GM12892 (cell line): Measurements from ENCODE around the gene PSMB10.
"Not testable (repeated sequence)": the region's sequence is repeated elsewhere in the genome, so short reads cannot be mapped to it uniquely, and the experiment has no call there.

Experiments
- DNase-seq: peaks from one replicate; pipeline ENCODE4 v3.0.0; 2011; ENCODE audit not compliant: insufficient read length
- FAIRE-seq: peaks from 2 replicates; lab custom pipeline; 2011; peaks lifted over from hg19 to GRCh38; lab: Jason Lieb, UNC
- POLR2A ChIP-seq: IDR thresholded peaks from 2 replicates; pipeline ENCODE4 v1.6.1; 2011; ENCODE audit warnings: low read depth, low read length, control low read depth
- POLR2AphosphoS5 ChIP-seq: IDR thresholded peaks from 2 replicates; pipeline ENCODE4 v1.6.1; 2011; ENCODE audit warnings: low read depth, low read length, control low read depth
- TAF1 ChIP-seq: IDR thresholded peaks from 2 replicates; pipeline ENCODE4 v1.6.1; 2011; ENCODE audit warnings: low read depth, mild to moderate bottlenecking, control low read depth, low read length, borderline replicate concordance

The PSMB10 gene

DNA sequence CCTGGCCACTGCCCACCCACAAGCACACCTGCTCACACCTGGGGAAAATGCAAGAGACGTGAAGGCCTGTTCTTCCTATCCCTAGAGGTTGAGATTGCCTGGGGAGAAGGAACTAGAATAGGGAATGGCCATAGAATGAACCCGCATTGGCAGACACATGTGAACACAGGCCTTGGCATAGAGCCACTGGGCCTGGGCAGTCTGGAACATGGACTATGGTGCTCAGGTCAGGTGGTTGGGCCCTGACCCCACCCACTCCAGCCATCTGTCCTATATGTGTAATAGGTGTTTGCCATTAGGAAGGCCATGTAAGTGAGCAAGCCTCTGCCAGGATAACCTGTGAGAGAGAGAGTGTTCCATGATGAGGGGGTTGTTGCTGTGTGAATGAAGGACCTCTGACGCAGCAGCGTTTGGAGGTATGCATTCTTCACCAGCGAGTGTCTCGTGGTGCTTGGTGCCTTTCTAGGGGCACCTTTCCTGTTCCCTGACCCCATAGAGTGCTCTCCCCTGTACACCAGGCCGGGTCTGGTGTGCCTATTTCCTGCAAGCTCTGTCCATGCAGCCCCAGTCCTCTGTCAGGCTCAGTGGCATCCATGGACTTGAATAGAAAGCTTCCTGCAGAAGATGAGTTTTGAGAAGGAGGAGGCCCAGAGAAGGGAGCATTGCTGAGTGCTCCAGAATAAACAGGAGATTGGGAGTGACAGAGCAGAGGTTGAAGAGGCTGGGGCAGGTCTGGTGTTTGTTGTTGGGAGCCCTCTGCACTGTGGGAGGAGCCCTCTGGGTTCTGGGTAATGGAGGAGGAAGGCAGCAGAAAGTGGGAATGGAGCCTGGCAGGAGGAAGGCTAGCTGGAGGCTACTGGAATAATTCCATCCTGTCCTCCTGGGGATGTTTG, 20.6 kb downstream of the PSMB10 start:
- FAIRE-seq (no peak), DNase-seq (no peak)
- TF ChIP-seq TAF1 (no peak), POLR2AphosphoS5 (no peak), POLR2A (no peak)

GRCh38 chr16:67915496-67915769, 21.2 kb downstream of the PSMB10 start:
- FAIRE-seq, DNase-seq: not testable (repeated sequence)

DNA sequence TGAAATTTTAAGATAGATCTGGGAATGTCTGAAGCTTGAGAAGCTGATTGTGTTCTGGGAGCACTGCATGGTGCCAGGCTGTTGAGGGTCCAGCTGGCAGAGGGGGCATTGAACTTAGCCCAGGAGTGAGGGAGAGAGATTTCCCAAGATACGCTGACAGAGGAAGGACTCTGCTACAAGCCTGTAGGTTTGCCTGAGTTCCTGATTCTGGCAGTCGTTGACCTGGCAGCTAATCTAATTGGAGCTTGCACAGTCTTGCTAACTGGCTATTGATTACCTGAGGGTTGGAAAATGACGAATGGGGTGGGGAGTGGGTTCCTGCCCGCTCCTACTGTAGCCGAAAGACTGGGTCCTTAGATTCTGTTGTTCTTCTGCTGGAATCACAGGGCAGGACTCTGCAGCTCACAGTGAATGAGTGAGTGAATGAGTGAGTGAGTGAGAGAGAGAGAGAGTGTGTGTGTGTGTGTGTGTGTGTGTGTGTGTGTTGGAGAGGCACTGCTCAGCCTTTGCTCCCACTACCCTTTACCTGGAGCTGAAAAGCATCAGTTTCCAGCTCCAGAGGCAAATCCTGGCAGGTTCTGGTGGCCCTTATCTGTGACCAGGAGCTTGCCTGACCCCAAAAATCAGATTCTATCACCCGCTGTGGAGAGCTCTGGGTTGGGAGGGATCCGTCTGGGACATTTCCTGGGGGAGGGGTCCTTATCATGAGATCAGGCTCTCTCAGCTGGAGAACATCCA, 21.7 kb downstream of the PSMB10 start:
- TF ChIP-seq TAF1 (no peak), POLR2A (no peak), POLR2AphosphoS5 (no peak)
- FAIRE-seq = no peak
- no peak for DNase-seq

GRCh38 chr16:67910158-67910557, 26.5 kb downstream of the PSMB10 start:
- TF ChIP-seq POLR2AphosphoS5 = no peak
- no peak for TF ChIP-seq POLR2A
- no peak for TF ChIP-seq TAF1

DNA sequence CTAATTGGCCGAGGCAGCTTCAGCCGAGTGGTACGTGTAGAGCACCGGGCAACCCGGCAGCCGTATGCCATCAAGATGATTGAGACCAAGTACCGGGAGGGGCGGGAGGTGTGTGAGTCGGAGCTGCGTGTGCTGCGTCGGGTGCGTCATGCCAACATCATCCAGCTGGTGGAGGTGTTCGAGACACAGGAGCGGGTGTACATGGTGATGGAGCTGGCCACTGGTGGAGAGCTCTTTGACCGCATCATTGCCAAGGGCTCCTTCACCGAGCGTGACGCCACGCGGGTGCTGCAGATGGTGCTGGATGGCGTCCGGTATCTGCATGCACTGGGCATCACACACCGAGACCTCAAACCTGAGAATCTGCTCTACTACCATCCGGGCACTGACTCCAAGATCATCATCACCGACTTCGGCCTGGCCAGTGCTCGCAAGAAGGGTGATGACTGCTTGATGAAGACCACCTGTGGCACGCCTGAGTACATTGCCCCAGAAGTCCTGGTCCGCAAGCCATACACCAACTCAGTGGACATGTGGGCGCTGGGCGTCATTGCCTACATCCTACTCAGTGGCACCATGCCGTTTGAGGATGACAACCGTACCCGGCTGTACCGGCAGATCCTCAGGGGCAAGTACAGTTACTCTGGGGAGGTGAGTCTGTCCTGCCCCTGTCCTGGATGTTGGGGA, 27.5 kb downstream of the PSMB10 start:
- TF ChIP-seq POLR2AphosphoS5 (no peak), POLR2A (no peak), TAF1 (no peak)
- DNase-seq (no peak), FAIRE-seq (no peak)

More at GRCh38 chr16:67910158-67910557, 26.5 kb downstream of the PSMB10 start:
- DNase-seq (no peak), FAIRE-seq (no peak)

DNA sequence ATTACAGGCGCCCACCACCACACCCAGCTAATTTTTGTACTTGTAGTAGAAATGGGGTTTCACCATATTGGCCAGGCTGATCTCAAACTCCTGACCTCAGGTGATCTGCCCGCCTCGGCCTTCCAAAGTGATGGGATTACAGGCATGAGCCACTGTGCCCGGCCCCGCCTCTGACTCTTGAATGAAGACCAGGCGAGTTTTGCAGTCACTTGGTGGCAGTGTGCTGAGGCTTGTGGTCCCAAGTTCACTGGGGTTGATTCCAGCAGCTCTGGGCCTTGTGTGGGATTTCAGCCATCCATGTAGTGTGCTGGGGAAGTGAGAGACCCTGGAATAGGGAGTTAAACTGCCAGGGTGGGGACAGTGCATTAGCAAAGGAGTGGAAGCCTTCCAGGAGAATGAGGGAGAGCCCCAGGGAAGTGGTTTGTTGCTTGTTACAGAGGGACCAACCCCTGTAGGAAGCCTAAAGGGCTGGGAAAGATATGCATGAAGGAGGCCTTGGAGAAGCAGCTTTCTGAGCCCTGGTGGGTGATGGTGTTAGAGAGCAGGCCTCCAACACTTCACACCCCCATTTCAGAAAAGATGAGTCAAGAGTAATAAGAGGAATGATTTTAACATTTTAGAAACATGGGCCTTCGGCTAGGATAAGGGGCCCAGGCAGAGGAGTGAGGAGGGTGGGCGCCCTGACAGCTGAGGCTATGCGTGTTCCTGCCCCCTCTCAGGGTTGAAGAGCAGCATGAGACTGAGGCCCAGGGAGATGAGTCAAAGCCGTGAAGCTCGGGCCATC, 29.1 kb downstream of the PSMB10 start:
- TF ChIP-seq TAF1 (no peak), POLR2A (no peak), POLR2AphosphoS5 (no peak)
- DNase-seq = no peak
- no peak for FAIRE-seq

DNA sequence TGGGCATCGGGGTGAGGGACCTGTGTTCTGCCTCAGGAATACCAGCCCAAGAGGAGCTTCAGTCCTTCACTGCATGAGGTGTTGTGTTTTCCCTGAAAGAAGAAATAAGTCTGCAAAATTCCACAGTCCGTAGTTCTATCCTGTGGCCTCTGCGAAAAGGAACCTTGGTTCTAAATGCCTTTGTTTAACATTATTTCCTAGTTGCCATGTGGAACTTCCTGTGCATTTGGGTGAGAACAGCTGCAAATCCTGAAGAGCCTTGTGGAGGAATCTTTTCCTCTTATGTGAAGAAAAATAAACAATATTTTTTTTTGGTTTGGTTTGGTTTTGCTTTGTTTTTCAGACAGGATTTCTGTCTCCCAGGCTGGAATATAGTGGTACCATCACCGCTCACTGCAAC, 33.8 kb downstream of the PSMB10 start:
- FAIRE-seq = no peak
- TF ChIP-seq TAF1 = no peak
- no peak for TF ChIP-seq POLR2A
- TF ChIP-seq POLR2AphosphoS5 = no peak
- DNase-seq = no peak

DNA sequence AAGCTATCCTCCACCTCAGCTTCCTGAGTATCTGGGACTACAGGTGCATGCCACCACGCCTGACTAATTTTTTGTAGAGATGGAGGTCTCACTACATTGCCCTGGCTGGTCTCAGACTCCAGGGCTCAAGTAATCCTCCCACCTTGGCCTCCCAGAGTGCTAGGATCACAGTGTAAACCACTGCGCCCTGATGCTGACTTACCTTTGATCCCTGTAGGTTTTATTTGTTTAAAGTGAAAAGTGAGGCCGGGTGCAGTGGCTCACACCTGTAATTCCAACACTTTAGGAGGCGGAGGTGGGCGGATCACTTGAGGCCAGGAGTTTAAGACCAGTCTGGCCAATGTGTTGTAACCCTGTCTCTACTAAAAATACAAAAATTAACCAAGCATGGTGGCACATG, 34.9 kb downstream of the PSMB10 start:
- TF ChIP-seq POLR2AphosphoS5 = no peak
- no peak for TF ChIP-seq TAF1
- no peak for TF ChIP-seq POLR2A
- DNase-seq (no peak), FAIRE-seq (no peak)

DNA sequence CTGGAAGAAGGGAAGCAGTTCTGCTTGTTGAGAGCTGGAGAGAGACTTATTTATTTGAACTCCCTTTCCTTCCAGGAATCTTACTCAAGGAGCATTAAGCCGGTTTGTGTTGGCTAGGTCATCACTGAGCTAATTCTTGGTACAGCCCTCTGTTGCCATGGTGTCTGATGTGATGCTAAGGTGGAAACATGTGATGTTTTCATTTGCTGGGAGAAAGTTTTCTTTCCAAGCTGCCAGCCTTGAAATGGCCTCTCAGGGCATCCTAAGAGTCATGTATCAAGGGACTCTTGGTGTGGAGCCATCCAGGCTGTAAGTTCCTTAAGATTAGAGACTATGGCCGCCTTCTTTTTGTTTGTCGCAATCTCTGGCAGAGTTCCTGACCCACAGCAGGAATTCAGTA, 39.4 kb downstream of the PSMB10 start:
- TF ChIP-seq POLR2A (no peak), TAF1 (no peak), POLR2AphosphoS5 (no peak)
- no peak for FAIRE-seq
- no peak for DNase-seq

DNA sequence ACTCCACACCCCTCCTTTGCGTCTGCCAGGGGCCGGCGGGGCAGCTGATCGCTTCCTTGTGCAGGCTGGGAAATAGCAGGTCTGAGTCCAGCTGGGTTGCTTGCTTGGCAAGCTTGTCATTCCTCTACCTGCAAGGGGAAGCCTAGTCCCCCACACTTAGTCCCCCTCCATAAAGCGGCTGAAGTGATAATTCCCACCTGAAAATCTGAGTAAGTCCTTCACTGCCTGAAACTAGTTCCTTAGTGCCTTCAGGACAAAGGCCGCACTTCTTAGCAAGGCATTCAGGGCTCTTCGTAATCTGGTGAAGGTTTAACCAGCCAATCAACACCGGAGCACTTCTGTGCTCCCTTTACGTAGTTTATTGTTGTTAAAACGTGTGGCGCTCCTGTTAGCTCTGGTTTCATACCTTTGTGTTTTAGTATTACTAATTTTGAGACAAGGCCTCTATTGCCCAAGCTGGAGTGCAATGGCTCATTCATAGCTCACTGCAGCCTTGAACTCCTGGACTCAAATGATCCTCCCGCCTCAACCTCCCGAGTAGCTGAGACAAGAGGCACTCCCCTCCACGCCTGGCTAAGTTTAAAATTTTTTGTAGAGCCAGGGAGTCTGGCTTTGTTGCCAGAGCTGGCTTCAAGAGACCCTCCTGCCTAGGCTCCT, 42.8 kb downstream of the PSMB10 start:
- TF ChIP-seq POLR2AphosphoS5 (no peak), TAF1 (no peak), POLR2A (no peak)
- DNase-seq (no peak), FAIRE-seq (no peak)
